ENCODE results near the gene MYL10. TPM values are rescaled to one million over a fixed set of nuclear protein-coding genes. Genes with fewer than 3 reads are reported as not detected.
A peak's percentile ranks its signal among the peaks of the same experiment; 100 is the strongest.

MYL10 gene
- total RNA-seq, 1 donor from 2014 or later: 3.2 TPM

DNA sequence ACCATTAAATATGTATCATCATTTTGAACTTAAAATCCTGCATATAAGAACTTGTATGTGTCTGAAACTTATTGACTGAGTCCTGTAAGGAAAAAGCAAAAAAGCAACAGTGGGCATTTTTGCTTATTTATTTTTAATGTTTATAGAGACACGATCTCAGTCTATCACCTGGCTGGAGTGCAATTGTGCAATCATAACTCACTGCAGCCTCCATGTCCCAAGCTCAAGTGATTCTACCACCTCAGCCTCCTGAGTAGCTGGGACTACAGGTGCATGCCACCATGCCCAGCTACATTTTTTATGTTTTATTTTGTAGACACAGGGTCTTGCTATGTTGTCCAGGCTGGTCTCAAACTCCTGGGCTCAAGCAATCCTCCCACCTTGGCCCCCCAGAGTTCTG lies 32.2 kb downstream of the MYL10 start:
- DNase-seq: no peak

DNA sequence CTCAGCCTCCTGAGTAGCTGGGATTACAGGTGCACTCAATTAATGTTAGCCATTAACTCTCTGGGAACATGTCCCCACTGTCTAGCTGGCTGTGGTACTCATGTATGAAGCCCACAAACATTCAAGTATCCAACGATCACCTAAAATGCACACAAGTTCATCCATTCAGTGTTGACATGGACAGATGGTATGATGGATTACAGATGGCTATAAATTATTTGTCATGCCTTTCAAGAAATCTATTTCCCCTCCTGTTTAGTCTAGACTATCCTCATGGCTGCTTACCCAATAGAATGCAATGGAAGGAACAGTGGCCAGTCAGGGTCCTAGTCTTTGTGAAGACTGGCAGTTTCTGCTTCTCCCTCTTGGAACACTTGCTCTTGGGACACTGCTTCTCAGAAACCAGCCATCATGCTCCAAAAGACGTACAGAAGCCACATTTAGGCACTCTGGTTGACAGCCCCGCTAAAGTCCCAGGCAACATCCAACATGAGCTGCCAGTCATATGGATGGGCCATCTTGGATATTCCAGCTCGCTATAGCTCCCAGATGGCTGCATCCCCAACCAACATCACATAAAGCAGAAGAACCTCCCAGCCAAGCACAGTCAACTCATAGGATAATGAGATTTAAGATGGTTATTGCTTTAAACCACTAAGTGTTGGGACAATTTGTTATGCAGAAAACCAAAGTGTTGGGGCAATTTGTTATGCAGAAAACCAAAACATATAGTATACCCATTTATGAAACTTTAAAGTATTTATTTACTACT lies 33.1 kb downstream of the MYL10 start:
- DNase-seq: no peak

DNA sequence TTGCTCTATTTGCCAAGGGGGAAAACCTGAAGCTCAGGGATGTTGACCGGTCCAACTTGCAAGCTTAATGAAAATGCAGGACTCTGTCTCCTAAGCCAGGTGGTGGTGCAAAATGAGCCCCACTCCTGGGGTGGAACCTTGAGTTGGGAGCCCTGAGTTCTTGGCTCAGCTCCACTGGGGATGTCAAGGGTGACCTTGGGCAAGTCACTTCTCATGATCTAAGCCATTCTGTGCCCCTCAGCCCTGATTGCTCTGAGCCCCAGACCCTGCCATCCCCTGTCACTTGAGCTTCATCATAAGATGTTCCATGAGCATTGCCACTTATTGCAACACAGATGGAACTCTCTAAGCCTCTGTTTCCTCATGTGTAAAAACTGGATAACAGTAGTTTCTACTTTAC lies 33.9 kb downstream of the MYL10 start:
- DNase-seq: no peak

DNA sequence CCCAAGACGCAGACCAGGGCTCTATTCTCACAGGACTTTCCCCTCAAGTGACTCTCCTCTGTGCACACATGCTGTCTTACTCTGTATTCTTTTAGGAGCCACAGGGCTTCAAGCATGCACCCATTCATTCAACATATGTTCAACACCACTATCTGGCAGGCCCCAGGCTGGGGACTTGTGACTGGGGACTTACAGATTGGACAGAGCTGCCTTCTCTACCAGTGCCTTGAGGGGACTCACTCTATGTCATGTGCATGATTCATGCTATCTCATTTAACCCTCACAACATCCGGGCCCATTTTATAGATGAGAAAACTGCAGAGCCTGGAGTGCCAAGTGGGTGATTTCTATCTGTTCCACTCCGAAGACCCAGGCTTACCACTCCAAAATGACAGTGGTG lies 34.3 kb downstream of the MYL10 start:
- DNase-seq: no peak

DNA sequence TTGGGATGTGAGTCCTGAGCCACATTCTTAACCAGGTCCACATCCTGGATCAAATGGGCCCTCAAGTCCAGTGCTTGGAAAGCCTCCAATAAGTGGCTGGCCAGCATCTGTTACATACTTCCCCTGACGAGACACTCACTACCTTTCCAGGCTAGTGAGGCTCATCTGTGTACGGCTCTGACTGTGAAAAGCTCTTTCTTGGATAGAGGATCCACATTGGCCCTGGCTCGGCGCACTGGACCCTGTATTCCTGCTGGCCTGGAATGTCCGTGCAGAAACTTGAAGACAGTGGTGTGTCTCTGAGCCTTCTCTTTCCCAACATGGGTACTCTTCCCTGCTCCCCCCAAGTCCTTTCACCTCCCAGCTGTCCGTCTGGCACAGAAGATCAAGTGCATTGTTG lies 35.5 kb downstream of the MYL10 start:
- no peak for DNase-seq

DNA sequence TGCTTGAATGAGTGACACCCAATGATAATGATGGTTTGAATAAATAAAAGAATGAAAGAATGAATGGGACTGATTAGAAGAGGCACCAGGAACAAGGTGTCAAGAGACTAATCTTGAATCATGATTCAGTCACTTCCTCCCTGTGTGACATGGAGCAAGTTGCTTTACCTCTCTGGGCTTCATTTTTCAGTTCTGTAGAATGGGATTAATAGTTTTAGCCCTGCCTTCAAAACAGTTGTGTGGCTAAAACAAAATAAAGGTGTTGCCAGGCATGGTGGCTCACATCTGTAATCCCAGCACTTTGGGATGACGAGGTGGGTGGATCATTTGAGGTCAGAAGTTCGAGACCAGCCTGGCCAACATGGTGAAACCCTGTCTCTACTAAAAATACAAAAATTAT lies 37.6 kb downstream of the MYL10 start:
- no peak for DNase-seq

DNA sequence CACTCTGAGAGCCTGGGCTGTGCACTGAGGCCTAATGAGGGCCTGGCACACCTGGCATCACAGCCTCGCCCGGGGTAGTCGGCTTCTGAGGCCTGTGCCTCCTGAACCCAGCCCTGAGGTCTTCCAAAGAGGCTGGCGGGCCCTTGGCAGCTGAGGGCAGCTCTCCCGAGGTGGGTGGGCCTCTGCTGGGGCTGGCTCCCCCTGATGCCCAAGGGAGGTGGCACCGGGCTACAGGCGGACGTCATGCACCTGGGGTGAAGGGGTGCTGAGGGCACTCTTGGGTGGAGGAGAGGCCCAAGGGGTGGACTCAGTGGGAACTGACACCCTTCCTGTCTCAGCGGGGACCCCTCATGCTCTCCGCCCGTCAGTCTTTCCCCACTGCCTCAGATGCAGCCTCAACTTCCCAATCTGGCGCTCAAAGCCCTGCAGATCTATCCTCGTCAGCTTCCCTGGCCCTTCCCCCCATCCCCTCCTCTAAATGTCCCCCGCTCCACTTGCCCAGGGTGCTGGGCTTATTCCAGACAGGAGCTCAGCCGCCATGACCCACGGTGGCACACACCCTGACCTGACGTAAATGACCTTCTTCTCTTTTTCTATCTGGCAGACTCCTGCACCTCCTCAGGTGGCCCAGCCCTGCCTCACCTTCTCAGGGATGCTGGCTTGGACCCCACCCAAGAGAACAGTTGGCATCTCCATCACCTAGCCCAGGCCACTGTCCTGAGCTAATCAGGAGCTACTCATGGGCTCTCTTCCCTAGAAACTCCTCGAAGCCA lies 38.2 kb downstream of the MYL10 start:
- no peak for DNase-seq

DNA sequence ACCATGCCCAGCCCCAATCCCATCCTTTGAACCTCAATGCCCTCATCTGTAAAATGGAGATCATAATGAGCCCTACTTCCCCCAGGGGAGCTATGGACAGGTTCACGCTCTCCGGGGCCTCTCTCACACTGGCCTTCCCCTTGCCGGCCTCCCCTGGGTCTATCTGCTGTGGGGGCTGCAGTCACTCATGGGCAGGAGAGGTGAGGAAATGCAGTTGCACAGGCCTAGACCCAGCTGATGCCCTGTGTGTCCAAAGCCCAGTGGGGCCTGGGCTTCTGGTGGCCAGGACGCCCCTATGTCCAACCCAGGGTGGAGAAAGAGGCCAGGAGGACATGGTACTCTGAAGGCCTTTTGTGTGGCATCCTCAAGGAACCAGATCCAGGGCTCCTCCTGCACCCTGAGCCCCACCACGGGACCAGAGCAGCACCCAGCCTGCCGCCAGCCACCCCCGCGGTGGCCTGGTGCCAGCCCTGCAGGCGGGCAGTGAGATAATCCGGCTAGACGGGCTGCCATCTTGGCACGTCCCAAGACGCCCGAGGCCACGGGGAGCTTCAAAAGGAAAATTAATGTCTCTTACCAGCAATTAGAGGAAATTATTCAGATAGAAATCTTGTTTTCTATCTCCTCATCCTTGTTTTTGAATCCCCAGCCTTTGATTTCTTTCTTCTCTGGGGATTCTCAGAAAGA lies 39.0 kb downstream of the MYL10 start:
- no peak for DNase-seq

DNA sequence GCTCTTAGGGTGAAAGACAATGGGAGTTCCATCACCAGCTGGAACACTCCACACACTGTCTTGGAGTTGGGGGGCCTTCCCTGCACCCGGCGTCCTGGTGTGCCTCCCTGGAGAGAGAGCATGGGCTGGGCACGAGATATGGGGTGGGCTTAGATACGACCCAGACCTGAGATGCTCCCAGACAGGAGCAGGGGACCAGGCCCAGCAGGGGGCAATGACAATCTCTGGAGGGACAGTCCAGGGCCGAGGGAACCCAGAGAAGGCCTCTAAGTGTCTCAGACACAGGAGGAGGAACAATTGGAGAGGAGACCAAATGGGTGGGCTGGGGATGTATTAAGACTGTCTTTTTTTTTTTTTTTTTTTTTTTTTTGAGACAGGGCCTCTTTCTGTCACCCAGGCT lies 40.0 kb downstream of the MYL10 start:
- DNase-seq: no peak

DNA sequence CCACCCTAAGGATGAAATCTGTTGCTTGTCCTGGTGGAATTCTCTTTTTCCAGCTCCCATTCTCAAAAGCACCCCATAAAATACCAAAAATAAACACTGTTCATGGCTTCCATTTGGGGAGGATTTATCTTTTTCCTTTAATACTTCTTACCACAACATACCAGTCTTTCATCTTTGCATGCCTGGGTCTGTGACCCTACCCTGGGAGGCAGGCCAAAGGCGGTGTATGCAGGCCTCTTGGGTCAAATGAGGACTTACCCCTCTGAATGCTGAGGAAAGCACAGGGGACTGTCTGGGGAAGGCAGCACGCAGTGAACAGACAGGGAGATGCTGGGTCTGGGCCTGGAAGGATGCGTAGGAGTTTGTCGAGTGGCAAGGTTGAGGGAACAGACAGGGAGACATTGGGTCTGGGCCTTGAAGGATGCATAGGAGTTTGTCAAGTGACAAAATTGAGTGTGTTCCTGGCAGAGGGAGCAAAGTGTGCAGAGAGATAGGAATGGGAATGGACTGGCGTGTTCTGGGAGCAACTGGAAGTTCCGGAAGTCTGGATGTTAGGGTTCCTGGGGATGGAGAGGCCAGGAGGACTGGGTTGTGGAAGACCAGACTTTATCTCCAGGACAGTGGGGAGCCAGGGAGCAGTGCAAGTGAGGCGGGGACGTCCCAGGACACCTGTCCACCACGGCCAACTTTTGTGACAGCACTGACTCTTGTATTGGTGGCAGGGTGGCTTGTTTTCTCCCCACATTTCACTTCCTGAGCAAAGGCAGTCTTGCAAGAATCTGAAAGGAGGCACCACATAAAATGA lies 40.8 kb downstream of the MYL10 start:
- no peak for DNase-seq

DNA sequence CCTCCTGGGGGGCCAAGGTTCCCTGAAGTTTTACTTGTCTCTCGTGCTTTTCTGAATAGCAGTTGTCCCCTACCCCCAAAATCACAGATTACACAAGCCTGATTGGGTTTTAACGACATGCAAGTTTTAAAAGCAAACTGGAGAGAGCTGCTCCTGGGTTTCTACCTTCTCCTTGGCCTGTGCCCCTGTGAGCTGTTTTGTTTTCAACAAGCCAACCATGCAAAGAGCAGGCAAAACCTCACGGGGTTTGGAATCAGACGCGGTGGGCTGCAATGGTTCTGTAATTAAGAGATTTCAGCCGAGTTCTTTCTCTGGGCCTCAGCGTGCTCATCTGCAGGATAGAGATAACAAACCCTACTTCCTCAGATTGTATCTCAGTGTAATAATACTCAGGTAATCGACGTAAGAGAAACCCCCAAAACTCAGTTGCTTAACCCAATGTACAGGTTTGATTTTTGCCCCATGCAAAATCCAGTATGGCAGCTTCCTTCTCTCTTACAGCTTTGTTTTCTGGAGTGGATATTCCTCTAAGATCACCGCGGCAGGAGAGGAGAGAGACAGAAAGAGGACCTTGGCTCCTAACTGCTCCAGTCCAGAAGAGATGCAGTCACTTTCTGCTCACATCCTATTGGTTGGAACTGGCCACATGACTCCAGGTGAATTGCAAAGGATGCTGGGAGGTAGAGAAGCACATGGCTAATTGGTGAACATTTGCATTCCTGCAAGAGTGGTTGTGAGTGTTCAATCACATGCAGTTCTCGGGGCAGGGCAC lies 42.0 kb downstream of the MYL10 start:
- no peak for DNase-seq

DNA sequence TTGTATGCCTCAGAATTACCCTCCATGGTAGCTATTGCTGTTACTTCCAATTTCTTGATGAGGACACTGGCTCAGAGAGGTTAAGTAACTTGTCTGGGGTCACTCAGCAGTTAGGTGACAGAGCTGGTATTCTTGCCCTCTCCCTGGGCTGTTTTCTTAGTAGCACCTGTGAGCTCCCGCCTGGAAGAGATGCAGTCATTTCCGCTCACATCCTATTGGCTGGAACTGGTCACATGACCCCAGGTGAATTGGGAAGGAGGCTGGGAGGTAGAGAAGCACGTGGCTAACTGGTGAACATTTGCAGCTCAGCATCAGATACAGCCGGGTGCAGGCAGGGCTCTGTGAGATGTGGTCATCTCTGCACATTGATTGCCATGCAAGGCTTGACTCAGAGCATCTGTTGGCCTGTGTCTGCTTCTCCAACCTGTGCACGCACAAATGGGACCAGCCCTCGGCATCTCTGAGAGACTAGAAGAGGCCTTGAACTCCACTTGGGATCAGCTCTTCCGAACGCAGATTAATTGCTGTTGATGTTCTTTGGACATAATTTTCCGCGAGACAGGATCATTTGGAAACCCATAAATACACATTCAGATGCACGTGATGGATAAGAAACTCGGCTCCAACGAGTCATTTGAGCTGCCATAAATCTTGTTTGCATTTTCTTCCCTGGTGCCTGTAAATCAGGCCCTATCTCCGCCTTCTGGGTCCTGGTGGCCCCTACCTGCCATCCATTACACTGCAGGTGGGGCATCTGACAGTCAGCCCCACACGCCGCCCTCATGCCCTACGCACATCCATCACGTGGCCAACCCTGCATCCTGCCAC lies 42.8 kb downstream of the MYL10 start:
- DNase-seq: no peak

DNA sequence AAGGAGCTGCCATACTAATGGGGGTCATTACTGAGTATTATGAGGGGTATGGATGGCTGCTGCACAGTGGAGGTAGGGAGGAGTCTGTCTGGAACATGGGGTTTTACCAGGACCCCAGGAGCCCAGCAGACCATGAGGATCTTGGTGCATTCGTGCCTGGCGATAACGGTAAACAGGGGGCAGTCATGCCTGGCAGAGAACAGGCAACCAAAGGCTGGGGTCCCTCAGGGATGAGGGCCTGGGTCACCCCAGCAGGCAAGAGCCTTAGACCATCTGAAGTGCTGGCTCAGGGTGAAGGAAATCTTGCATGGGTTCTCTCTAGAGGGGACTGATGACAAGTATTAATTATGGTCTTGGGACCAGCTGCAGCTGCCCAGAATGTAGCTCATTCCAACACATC lies 46.1 kb downstream of the MYL10 start:
- no peak for DNase-seq

DNA sequence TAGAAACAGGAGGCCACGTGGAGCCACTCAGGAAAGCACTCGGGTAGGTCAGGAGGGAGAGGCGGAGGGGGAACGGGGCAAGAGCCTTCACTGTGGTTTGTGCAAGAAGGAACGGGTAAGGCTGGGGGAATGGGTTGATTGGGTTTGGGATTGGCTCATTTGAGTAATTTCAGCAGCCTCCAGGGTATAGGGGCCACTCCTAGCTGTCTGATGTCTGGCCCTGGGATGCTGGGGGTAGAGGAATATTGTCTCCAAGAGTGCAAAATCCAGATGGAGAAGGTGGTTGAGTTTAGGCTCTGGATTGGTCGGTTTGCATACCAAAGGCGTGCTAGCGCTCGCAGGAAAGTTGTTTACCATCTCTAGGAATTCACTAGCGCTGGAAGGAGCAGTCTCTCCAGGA lies 47.2 kb downstream of the MYL10 start:
- DNase-seq: no peak

DNA sequence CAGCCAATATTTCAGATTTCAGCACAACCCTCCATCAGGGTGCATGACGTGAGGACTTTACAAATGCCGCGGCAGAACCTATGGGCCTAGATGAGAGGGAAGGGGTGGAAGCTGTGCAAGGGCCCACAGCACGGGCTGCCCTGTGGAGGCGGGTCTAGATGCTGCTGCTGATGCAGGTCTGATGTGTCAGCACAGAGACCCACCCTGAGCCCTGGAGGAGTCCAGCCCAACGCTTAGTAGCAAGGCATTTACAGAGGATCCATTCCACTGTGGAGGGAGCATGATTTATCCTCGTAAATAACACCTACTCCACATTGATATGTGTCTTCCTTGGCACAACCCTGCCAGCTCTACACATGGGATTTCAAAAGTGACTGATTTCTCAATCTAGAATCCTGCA lies 48.5 kb downstream of the MYL10 start:
- DNase-seq: no peak

DNA sequence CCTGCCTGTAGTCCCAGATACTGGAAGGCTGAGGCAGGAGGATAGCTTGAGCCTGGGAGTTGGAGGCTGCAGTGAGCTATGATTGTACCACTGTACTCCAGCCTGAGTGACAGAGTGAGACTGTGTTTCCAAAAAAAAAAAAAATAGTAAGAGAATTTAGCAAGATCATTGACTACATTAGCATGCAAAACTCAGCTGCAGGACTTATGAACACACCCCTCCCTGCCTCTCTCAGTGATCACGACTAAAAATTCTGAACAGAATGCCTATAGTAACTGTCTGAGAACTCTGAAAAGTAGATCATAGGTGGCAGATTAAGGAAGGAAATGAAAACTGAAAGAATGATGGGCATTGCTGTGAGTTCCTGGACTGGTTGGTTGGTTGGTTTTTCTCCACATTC lies 50.5 kb downstream of the MYL10 start:
- no peak for DNase-seq

DNA sequence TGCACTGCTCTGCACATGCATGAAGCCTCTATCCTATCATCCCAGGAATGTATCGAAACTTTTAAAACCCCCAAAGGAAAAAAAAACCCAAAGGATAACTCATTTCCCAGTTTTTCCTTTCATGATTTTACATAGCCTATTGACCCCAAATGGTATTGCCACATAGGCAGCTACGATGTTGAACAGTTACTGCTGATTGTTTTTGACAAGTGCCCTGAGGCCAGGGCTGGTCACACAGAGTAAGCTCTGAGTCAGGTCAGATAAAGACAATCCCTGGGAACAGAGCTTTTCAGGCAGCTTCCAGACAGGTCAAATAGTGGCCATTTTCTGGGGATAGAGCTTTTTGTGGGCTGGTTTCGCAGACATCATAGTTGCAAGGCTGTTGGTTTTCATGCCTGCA lies 52.1 kb downstream of the MYL10 start:
- no peak for DNase-seq

DNA sequence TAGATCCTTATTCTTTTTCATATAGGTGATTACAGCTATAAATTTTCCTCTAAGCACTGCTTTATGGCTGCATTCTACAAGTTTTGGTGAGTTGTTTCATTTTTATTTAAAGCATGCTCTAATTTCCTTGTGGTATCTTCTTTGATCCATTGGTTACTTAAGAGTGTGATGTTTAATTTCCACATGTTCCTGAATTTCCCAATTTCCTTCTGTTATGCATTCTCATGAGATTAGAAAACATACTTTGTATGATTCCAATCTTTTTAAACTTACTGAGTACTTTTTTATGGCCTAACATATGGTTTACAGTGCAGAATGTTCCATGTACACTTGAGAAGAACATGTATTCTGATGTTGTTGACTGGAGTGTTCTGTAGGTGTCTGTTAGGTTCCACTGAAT lies 53.4 kb downstream of the MYL10 start:
- DNase-seq: peak; percentile 36

DNA sequence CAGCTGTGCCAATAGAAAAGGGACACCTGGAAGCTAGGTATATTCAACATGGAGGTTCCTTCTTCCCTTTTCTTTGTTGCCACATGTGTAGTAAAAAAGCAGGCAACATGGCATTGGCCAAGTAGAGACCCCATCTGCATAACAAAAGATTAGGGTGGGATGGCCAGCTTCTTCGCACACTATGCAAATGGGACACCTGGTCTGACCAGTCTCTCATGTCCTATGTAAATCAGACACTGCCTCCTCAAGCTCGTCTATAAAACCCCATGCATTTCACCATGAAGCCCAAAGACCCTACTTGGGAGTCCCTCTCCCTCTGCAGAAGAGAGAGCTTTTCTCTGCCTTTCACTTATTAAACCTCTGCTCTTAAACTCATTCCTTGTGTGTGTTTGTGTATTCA lies 53.9 kb downstream of the MYL10 start:
- no peak for DNase-seq

DNA sequence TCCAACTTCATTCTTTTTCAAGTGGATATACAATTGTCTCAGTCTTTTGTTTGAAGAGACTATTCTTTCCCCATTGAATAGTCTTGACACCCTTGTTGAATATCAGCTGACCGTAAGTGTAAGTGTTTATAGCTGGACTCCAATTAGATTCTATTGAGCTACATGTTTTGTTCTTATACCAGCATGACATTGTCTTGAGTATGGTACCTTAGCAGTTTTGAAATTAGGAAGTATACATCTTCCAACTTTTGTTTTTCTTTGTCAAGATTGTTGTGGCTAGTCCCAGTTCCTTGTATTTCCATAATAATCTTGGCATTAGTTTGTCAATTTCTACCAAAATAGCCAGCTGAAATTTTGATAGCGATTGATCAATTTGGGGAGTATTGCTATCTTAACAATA lies 56.9 kb downstream of the MYL10 start:
- no peak for DNase-seq

DNA sequence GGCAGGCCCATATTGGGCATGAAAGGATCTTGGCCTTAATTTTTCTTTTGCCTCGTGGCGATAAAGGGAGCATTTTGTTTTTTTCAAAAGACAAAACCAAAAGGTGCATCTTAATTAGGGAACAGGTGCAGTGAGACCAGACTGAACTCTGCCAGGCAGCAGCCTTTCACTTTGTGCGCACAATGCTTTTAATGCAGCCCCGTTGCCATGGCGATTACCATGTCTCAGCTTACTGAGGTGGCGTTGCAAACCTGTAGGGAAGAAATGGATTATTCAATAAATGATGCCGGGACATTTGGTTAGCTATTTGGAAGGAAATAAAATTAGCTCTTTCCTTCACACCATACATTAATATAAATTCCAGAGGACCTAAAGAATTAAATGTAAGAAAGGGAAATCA lies 61.9 kb downstream of the MYL10 start:
- no peak for DNase-seq
